Measurements from ENCODE around the gene TGM3.

The TGM3 gene

GRCh38 chr20:2285193-2285592 is 10.6 kb upstream of the TGM3 start:
- DNase-seq = peak in 1 of 3 donors; percentile 43

- DNase-seq = no peak
Observed at GRCh38 chr20:2285613-2286012, 10.2 kb upstream of the TGM3 start.

GRCh38 chr20:2287504-2287903 is 8.3 kb upstream of the TGM3 start:
- no peak for DNase-seq

- no peak for DNase-seq
Observed at GRCh38 chr20:2289475-2289874, 6.3 kb upstream of the TGM3 start.

GRCh38 chr20:2290486-2290885 is 5.3 kb upstream of the TGM3 start:
- DNase-seq = no peak

GRCh38 chr20:2292416-2293110 is 3.2 kb upstream of the TGM3 start:
- DNase-seq = peak; percentile 81 to 86 (median 85)

- no peak for DNase-seq
Observed at GRCh38 chr20:2293486-2293885, 2.3 kb upstream of the TGM3 start.

GRCh38 chr20:2293971-2294370 is 1.8 kb upstream of the TGM3 start:
- no peak for DNase-seq

GRCh38 chr20:2295286-2295685 is 515 bp upstream of the TGM3 start:
- no peak for DNase-seq

GRCh38 chr20:2296524-2297356 is 939 bp downstream of the TGM3 start:
- DNase-seq = no peak

- no peak for DNase-seq
Observed at GRCh38 chr20:2297357-2297728, 1.5 kb downstream of the TGM3 start.

GRCh38 chr20:2298116-2298515 is 2.3 kb downstream of the TGM3 start:
- DNase-seq = no peak

- no peak for DNase-seq
Observed at GRCh38 chr20:2298701-2299100, 2.9 kb downstream of the TGM3 start.

- DNase-seq = peak; percentile 71 to 81 (median 74)
Observed at GRCh38 chr20:2299301-2299700, 3.5 kb downstream of the TGM3 start.

GRCh38 chr20:2300002-2300401 is 4.2 kb downstream of the TGM3 start:
- no peak for DNase-seq

GRCh38 chr20:2300420-2300819 is 4.6 kb downstream of the TGM3 start:
- no peak for DNase-seq

- peak; percentile 95 to 99 (median 98) for DNase-seq
Observed at GRCh38 chr20:2301164-2301622, 5.4 kb downstream of the TGM3 start.

GRCh38 chr20:2302384-2303060 is 6.7 kb downstream of the TGM3 start:
- DNase-seq = peak; percentile 33 to 42 (median 40)

GRCh38 chr20:2303673-2304072 is 7.9 kb downstream of the TGM3 start:
- DNase-seq = no peak

GRCh38 chr20:2304180-2304579 is 8.4 kb downstream of the TGM3 start:
- no peak for DNase-seq

GRCh38 chr20:2305029-2305428 is 9.2 kb downstream of the TGM3 start:
- peak; percentile 52 to 76 (median 59) for DNase-seq

GRCh38 chr20:2305479-2305878 is 9.7 kb downstream of the TGM3 start:
- DNase-seq = no peak

GRCh38 chr20:2305946-2306345 is 10.1 kb downstream of the TGM3 start:
- DNase-seq = no peak

- DNase-seq = no peak
Observed at GRCh38 chr20:2307136-2307535, 11.3 kb downstream of the TGM3 start.
